AG04450 (cell line): ENCODE data around the gene SYVN1. TPM values are rescaled to one million over a fixed set of nuclear protein-coding genes. Genes with fewer than 3 reads are reported as not detected.
"Not testable (repeated sequence)": the region's sequence is repeated elsewhere in the genome, so short reads cannot be mapped to it uniquely, and the experiment has no call there.

Experiments used
- CTCF ChIA-PET: fragments of 300-600, 350-600 bp; formaldehyde crosslinking; extraction: SDS; loops from one replicate; lab custom pipeline; 2022; ENCODE audit warnings: antibody characterized with exemption, inconsistent platforms; lab: Charles Lee
- POLR2A ChIA-PET: fragments of 350-600 bp; formaldehyde crosslinking; extraction: SDS; loops from one replicate; lab custom pipeline; 2021; ENCODE audit warnings: antibody characterized with exemption, inconsistent platforms; lab: Yijun Ruan, JAX
- DNase-seq: peaks from one replicate; pipeline ENCODE4 v3.0.0-alpha.2; 2011; ENCODE audit warnings: low read depth, low spot score
- H3K27ac ChIP-seq: one replicate; pipeline ENCODE4 v1.5.1; 2012; ENCODE audit warnings: low read depth, low read length, control low read depth
- H3K27me3 ChIP-seq: one replicate; pipeline ENCODE4 v1.6.0; 2012; ENCODE audit warnings: low read length; ENCODE audit not compliant: control insufficient read depth, insufficient read depth
- H3K4me3 ChIP-seq: 2 replicates; pipeline ENCODE4 v1.5.1; 2011; ENCODE audit warnings: mild to moderate bottlenecking, low read depth, low read length, control low read depth
- H3K9me3 ChIP-seq: 2 replicates; pipeline ENCODE4 v1.5.1; 2012; ENCODE audit warnings: low read length; ENCODE audit not compliant: control insufficient read depth, insufficient read depth
- CTCF ChIP-seq: IDR thresholded peaks from 2 replicates; pipeline ENCODE4 v1.5.1; 2011; ENCODE audit warnings: low read depth, low read length, control low read depth, inconsistent platforms
- polyA plus RNA-seq: library from polyadenylated mRNA; depleted of rRNA; stranded (reverse); fragments of >200 nt; gene quantifications from 2 replicates; pipeline ENCODE4 v1.2.3, GENCODE V29; 2011

The SYVN1 gene
- polyA plus RNA-seq, 1 experiment: 18.7 TPM

GRCh38 chr11:65180877-65181568 lies 46.7 kb upstream of the SYVN1 start:
- H3K27ac ChIP-seq: peak overlapping the region; percentile 31
- peak overlapping the region; percentile 88 for H3K4me3 ChIP-seq
- CTCF ChIA-PET: interaction anchor here (0.5 to 1.4 kb wide), 8 partner anchors 17 to 151 kb away, joined by 3 to 9 read pairs (median 4); no protein-coding TSS in a partner anchor
- POLR2A ChIA-PET: interaction anchor here (0.6 to 2.3 kb wide), 4 partner anchors 46 to 316 kb away, joined by 3 to 10 read pairs (median 4); partner anchors contain the start of genes POLA2 and ZNHIT2
- H3K9me3 ChIP-seq: peaks cover 5% of the 10 kb centered on the region; the same call in 1 of the 2 replicates
- peak; percentile 48 for TF ChIP-seq CTCF
- no peaks in the 10 kb centered on the region for H3K27me3 ChIP-seq
- DNase-seq: peak; percentile 10

DNA sequence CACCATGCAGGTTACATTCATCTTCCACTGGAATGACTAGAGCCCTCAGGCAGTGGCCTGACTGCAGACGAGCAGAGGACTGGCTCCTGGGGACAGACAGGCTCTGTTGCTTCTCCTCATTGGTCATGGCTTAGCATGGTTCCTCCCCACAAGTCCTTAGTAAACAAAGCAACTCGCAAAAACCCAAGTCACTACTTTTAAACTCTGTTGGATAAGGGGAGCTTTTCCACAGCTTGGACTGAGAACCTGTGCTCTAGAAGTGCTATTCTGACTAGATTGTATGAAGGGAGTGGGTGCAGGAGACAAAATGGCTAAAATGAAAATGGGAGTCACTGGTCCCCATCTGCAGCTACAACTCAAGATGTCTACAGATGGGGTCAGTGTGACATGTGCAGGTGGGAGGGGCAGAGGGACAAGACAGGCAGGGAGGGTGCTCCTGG lies 40.3 kb upstream of the SYVN1 start:
- DNase-seq, POLR2A ChIA-PET, H3K27ac ChIP-seq, H3K9me3 ChIP-seq, H3K27me3 ChIP-seq, H3K4me3 ChIP-seq: not testable (repeated sequence)
- CTCF ChIA-PET: interaction anchor here (0.7 kb wide), 1 partner anchor 8 kb away, joined by 3 read pairs; no protein-coding TSS in a partner anchor

- no peak for DNase-seq
- Histone ChIP-seq H3K27ac (no peak overlapping the region), H3K4me3 (no peak overlapping the region), H3K9me3 (peaks cover 3% of the 10 kb centered on the region; the same call in 1 of the 2 replicates), H3K27me3 (no peaks in the 10 kb centered on the region)
- ChIA-PET CTCF (no interaction called here), POLR2A (no interaction called here)
- no peak for TF ChIP-seq CTCF
Observed at GRCh38 chr11:65172600-65172999, 38.3 kb upstream of the SYVN1 start.

- no peak for DNase-seq
- ChIA-PET POLR2A (interaction anchor here (2.2 kb wide), 1 partner anchor 35 kb away, joined by 8 read pairs; no protein-coding TSS in a partner anchor), CTCF (no interaction called here)
Observed at GRCh38 chr11:65170058-65170534, 35.8 kb upstream of the SYVN1 start, which contains the start of gene SPDYC. TSS of gene SPDYC (plus strand) at chr11:65170233. CDS start at chr11:65171358, 1,125 bp downstream.

More at GRCh38 chr11:65170058-65170534, 35.8 kb upstream of the SYVN1 start, which contains the start of gene SPDYC:
- no peak for TF ChIP-seq CTCF
- Histone ChIP-seq H3K9me3 (peaks cover 3% of the 10 kb centered on the region; the same call in 1 of the 2 replicates), H3K4me3 (no peak within 1 kb of the TSS), H3K27me3 (no peaks in the 10 kb centered on the region), H3K27ac (peak within 1 kb of the TSS; percentile 75)
